Measurements from ENCODE around the gene TBX20. TPM values are rescaled to one million over a fixed set of nuclear protein-coding genes. Genes with fewer than 3 reads are reported as not detected.

TBX20 gene
- total and polyA plus RNA-seq, 10 of the 15 experiments (the other 5 are each of a cell fraction or from before 2014, with no cell fraction given) = not detected

DNA sequence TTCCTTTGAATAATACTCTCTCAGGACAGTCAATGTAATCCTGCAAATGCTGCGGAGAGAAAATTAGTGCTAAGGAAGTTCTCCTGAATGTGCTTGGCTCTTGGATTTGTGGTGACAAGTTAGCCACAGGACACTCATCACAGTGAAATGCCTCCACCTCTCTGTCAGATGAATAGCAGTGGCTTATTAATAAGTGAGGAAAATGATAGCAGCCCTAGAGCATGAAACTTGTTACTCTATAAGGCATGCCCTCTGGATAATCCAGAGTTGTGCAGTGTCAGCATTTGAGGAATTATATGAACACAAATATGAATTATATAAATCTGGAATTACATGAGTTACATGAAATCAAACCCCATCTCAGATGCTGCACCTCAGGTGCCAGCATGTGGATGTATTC lies 23.5 kb upstream of the TBX20 start:
- CTCF ChIA-PET = no interaction called here
- Histone ChIP-seq H3K27me3 (replicated peaks in 1 of 2; ENCODE audit: control insufficient read depth in 2 of 2, insufficient read depth in 2 of 2, low read length in 1 of 2) (no peaks in the 10 kb centered on the region), H3K36me3 (ENCODE audit: control insufficient read depth in 2 of 2, insufficient read depth in 2 of 2, low read length in 1 of 2) (no peaks in the 10 kb centered on the region), H3K79me2 (ENCODE audit: control insufficient read depth, insufficient read depth, low read length) (no peaks in the 10 kb centered on the region), H3K9me3 (replicated peaks; ENCODE audit: control insufficient read depth, insufficient read depth, low read length) (no peaks in the 10 kb centered on the region), H2AFZ (ENCODE audit: control insufficient read depth, low read depth, low read length) (no peak overlapping the region), H3K4me1 (ENCODE audit: control insufficient read depth, insufficient read depth, low read length) (no peaks in the 10 kb centered on the region), H4K20me1 (ENCODE audit: control insufficient read depth, insufficient read depth) (no peaks in the 10 kb centered on the region), H3K27ac (ENCODE audit: control insufficient read depth, insufficient read depth) (no peak overlapping the region), H3K4me3 (no peak overlapping the region), H3K4me2 (ENCODE audit: control insufficient read depth, insufficient read depth) (no peak overlapping the region), H3K9ac (ENCODE audit: control insufficient read depth, insufficient read depth, low read length) (no peak overlapping the region)
- TF ChIP-seq CREM (IDR thresholded peaks at IDR 0.05; ENCODE audit: low read depth) = no peak
- TF ChIP-seq, protein P1, sequence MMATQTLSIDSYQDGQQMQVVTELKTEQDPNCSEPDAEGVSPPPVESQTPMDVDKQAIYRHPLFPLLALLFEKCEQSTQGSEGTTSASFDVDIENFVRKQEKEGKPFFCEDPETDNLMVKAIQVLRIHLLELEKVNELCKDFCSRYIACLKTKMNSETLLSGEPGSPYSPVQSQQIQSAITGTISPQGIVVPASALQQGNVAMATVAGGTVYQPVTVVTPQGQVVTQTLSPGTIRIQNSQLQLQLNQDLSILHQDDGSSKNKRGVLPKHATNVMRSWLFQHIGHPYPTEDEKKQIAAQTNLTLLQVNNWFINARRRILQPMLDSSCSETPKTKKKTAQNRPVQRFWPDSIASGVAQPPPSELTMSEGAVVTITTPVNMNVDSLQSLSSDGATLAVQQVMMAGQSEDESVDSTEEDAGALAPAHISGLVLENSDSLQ (IDR thresholded peaks at IDR 0.05) = no peak
- no peak for TF ChIP-seq EED (IDR thresholded peaks at IDR 0.05; ENCODE audit: low read depth)
- TF ChIP-seq PML (IDR thresholded peaks at IDR 0.05; ENCODE audit: low read length) = no peak
- TF ChIP-seq, protein P2, sequence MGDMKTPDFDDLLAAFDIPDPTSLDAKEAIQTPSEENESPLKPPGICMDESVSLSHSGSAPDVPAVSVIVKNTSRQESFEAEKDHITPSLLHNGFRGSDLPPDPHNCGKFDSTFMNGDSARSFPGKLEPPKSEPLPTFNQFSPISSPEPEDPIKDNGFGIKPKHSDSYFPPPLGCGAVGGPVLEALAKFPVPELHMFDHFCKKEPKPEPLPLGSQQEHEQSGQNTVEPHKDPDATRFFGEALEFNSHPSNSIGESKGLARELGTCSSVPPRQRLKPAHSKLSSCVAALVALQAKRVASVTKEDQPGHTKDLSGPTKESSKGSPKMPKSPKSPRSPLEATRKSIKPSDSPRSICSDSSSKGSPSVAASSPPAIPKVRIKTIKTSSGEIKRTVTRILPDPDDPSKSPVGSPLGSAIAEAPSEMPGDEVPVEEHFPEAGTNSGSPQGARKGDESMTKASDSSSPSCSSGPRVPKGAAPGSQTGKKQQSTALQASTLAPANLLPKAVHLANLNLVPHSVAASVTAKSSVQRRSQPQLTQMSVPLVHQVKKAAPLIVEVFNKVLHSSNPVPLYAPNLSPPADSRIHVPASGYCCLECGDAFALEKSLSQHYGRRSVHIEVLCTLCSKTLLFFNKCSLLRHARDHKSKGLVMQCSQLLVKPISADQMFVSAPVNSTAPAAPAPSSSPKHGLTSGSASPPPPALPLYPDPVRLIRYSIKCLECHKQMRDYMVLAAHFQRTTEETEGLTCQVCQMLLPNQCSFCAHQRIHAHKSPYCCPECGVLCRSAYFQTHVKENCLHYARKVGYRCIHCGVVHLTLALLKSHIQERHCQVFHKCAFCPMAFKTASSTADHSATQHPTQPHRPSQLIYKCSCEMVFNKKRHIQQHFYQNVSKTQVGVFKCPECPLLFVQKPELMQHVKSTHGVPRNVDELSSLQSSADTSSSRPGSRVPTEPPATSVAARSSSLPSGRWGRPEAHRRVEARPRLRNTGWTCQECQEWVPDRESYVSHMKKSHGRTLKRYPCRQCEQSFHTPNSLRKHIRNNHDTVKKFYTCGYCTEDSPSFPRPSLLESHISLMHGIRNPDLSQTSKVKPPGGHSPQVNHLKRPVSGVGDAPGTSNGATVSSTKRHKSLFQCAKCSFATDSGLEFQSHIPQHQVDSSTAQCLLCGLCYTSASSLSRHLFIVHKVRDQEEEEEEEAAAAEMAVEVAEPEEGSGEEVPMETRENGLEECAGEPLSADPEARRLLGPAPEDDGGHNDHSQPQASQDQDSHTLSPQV (IDR thresholded peaks at IDR 0.05) = no peak
- TF ChIP-seq BACH1 (IDR thresholded peaks at IDR 0.05; ENCODE audit: borderline replicate concordance) = no peak
- TF ChIP-seq BMI1 (IDR thresholded peaks at IDR 0.05; ENCODE audit: borderline replicate concordance) = no peak
- no peak for TF ChIP-seq MTA2 (IDR thresholded peaks at IDR 0.05; ENCODE audit: low read depth)
- no peak for TF ChIP-seq BHLHE40 (IDR thresholded peaks at IDR 0.05; ENCODE audit: borderline replicate concordance in 1 of 2, low read depth in 2 of 2, low read length in 1 of 2)
- TF ChIP-seq, protein P3, sequence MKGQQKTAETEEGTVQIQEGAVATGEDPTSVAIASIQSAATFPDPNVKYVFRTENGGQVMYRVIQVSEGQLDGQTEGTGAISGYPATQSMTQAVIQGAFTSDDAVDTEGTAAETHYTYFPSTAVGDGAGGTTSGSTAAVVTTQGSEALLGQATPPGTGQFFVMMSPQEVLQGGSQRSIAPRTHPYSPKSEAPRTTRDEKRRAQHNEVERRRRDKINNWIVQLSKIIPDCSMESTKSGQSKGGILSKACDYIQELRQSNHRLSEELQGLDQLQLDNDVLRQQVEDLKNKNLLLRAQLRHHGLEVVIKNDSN (IDR thresholded peaks at IDR 0.05; ENCODE audit: borderline replicate concordance, extremely low read length, insufficient read depth, low read depth, low read length) = no peak
- TF ChIP-seq POLR2AphosphoS2 (IDR thresholded peaks at IDR 0.05; ENCODE audit: low read depth, low read length) = no peak
- TF ChIP-seq ZNF217 (IDR thresholded peaks at IDR 0.05) = no peak
- TF ChIP-seq ZBED1 (IDR thresholded peaks at IDR 0.05; ENCODE audit: borderline replicate concordance) = no peak
- WGBS (ENCODE audit: insufficient coverage, insufficient replicate concordance, low lambda C conversion rate, missing lambda C conversion rate) = 0% methylated on average over 1 of the region's 1 CpG
- intact Hi-C loops (cut with micrococcal nuclease; ENCODE audit: unreplicated experiment) (no loop called here), in situ Hi-C loops (cut with MboI) (no loop called here)
- no peak for ATAC-seq
- POLR2A ChIA-PET = no interaction called here
- no peak for DNase-seq (ENCODE audit: low read depth, low spot score)
- no TSS peak for BruUV-seq (replicated peaks)
- RAD21 ChIA-PET (ENCODE audit: unreplicated experiment) = no interaction called here
- SMC1A ChIA-PET (ENCODE audit: uncharacterized antibody, unreplicated experiment) = no interaction called here
- no peak for FAIRE-seq
